ENCODE data around the gene MN1. TPM values are rescaled to one million over a fixed set of nuclear protein-coding genes. Genes with fewer than 3 reads are reported as not detected.

Gene MN1
- total RNA-seq, 1 experiment from 2014 or later, result 8.2 TPM

DNA sequence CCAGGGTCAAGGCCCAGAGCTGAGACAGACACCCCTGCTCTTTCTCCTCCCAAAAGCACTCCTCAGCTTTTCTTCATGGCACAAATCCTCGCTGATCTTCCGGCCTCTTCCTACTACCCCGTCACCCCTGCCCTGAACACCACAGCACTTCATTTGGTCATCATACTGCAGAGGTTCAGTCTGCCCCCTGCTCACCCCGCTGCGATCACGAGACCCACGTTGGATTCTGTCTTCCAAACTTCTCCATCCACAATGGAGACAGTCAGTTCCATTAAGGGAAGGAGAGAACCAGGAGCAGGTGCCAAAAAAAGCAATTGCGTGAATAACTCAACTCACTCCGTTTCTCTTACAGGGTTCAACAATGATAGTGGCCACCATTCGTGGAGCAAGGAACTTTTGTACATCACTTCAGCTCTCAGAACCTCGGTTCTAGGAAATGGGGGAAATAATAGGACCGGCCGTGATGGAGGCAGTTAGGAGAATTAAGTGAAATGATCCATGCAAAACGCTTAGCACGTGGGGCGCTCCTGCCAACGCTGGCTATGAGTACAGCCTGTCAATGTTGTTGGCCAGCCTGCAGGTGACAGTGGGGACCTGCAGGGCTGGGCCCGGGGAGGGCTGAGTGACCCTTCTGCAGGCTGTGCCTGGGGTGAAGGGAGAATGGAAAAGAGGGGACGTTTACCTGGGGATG, 45.9 kb downstream of the MN1 start:
- no peak for TF ChIP-seq EZH2 (IDR thresholded peaks at IDR 0.05; ENCODE audit: low read depth)
- intact Hi-C loops (cut with micrococcal nuclease; ENCODE audit: unreplicated experiment), result no loop called here
- Histone ChIP-seq H3K27me3 (ENCODE audit: insufficient read depth, low read depth) (no peaks in the 10 kb centered on the region), H3K79me2 (ENCODE audit: low read depth) (no peaks in the 10 kb centered on the region), H3K4me3 (no peak overlapping the region), H3F3A (ENCODE audit: insufficient read depth, low read depth) (0 out of 2 replicates have a peak, but pooled peaks cover 7% of the 10 kb centered on the region), H3K27ac (no peak overlapping the region), H4K20me1 (ENCODE audit: insufficient read depth) (no peaks in the 10 kb centered on the region; the same call in 1 of the 2 replicates), H2AFZ (no peak overlapping the region), H3K4me2 (no peak overlapping the region), H3K4me1 (replicated peaks; ENCODE audit: insufficient read depth) (peaks cover 11% of the 10 kb centered on the region), H3K9me2 (ENCODE audit: insufficient read depth) (no peaks in the 10 kb centered on the region), H3K36me3 (ENCODE audit: low read depth) (no peaks in the 10 kb centered on the region), H3K9me3 (ENCODE audit: insufficient read depth, low read depth) (no peaks in the 10 kb centered on the region)
- ChIA-PET POLR2A (ENCODE audit: unreplicated experiment) (no interaction called here), CTCF (no interaction called here)
- no TSS peak for BruUV-seq (replicated peaks)
- no peak for DNase-seq

GRCh38 chr22:27754888-27755480, 46.6 kb downstream of the MN1 start:
- Histone ChIP-seq H3K36me3 (ENCODE audit: low read depth) (no peaks in the 10 kb centered on the region), H3K4me1 (replicated peaks; ENCODE audit: insufficient read depth) (peaks cover 11% of the 10 kb centered on the region), H3K4me3 (no peak overlapping the region), H3F3A (ENCODE audit: insufficient read depth, low read depth) (0 out of 2 replicates have a peak, but pooled peaks cover 7% of the 10 kb centered on the region), H3K9me3 (ENCODE audit: insufficient read depth, low read depth) (no peaks in the 10 kb centered on the region), H3K27me3 (ENCODE audit: insufficient read depth, low read depth) (no peaks in the 10 kb centered on the region), H3K9me2 (ENCODE audit: insufficient read depth) (no peaks in the 10 kb centered on the region), H3K27ac (no peak overlapping the region), H3K4me2 (no peak overlapping the region), H3K79me2 (ENCODE audit: low read depth) (no peaks in the 10 kb centered on the region), H4K20me1 (ENCODE audit: insufficient read depth) (no peaks in the 10 kb centered on the region; the same call in 1 of the 2 replicates), H2AFZ (no peak overlapping the region)
- BruUV-seq (replicated peaks), result no TSS peak
- CTCF ChIA-PET, result no interaction called here
- no peak for DNase-seq
- POLR2A ChIA-PET (ENCODE audit: unreplicated experiment), result no interaction called here
- no peak for TF ChIP-seq EZH2 (IDR thresholded peaks at IDR 0.05; ENCODE audit: low read depth)
- TF ChIP-seq, protein P1, sequence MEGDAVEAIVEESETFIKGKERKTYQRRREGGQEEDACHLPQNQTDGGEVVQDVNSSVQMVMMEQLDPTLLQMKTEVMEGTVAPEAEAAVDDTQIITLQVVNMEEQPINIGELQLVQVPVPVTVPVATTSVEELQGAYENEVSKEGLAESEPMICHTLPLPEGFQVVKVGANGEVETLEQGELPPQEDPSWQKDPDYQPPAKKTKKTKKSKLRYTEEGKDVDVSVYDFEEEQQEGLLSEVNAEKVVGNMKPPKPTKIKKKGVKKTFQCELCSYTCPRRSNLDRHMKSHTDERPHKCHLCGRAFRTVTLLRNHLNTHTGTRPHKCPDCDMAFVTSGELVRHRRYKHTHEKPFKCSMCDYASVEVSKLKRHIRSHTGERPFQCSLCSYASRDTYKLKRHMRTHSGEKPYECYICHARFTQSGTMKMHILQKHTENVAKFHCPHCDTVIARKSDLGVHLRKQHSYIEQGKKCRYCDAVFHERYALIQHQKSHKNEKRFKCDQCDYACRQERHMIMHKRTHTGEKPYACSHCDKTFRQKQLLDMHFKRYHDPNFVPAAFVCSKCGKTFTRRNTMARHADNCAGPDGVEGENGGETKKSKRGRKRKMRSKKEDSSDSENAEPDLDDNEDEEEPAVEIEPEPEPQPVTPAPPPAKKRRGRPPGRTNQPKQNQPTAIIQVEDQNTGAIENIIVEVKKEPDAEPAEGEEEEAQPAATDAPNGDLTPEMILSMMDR (conservative IDR thresholded peaks at IDR 0.05), result no peak
- intact Hi-C loops (cut with micrococcal nuclease; ENCODE audit: unreplicated experiment), result no loop called here

- no TSS peak for BruUV-seq (replicated peaks)
- intact Hi-C loops (cut with micrococcal nuclease; ENCODE audit: unreplicated experiment), result no loop called here
- CTCF ChIA-PET, result no interaction called here
Observed at GRCh38 chr22:27754247-27754887, 47.2 kb downstream of the MN1 start.

More at GRCh38 chr22:27754247-27754887, 47.2 kb downstream of the MN1 start:
- POLR2A ChIA-PET (ENCODE audit: unreplicated experiment), result no interaction called here
- Histone ChIP-seq H2AFZ (no peak overlapping the region), H4K20me1 (ENCODE audit: insufficient read depth) (no peaks in the 10 kb centered on the region; the same call in 1 of the 2 replicates), H3K9me2 (ENCODE audit: insufficient read depth) (no peaks in the 10 kb centered on the region), H3K27me3 (ENCODE audit: insufficient read depth, low read depth) (no peaks in the 10 kb centered on the region), H3K4me1 (replicated peaks; ENCODE audit: insufficient read depth) (peaks cover 11% of the 10 kb centered on the region), H3K4me3 (no peak overlapping the region), H3K36me3 (ENCODE audit: low read depth) (no peaks in the 10 kb centered on the region), H3K4me2 (no peak overlapping the region), H3K79me2 (ENCODE audit: low read depth) (no peaks in the 10 kb centered on the region), H3K27ac (no peak overlapping the region), H3F3A (ENCODE audit: insufficient read depth, low read depth) (0 out of 2 replicates have a peak, but pooled peaks cover 7% of the 10 kb centered on the region), H3K9me3 (ENCODE audit: insufficient read depth, low read depth) (no peaks in the 10 kb centered on the region)
- TF ChIP-seq, protein P1 (conservative IDR thresholded peaks at IDR 0.05), result no peak
- TF ChIP-seq EZH2 (IDR thresholded peaks at IDR 0.05; ENCODE audit: low read depth), result no peak
- no peak for DNase-seq

Data from PC-9 (cell line).